Sigmoid colon (tissue), 7 donors: ENCODE measurements around the gene CMTR1. TPM values are rescaled to one million over a fixed set of nuclear protein-coding genes. Genes with fewer than 3 reads are reported as not detected.
"Not testable (repeated sequence)": the region's sequence is repeated elsewhere in the genome, so short reads cannot be mapped to it uniquely, and the experiment has no call there.

Experiments
- DNase-seq: peaks from one replicate; pipeline ENCODE4 v3.0.0-alpha.2; 2019
- H3K27ac ChIP-seq, 4 donors: fragments of 200-600 bp; sonication (generic); one replicate each; pipeline ENCODE4 v1.5.1; 2016 to 2019; ENCODE audit warnings: mild to moderate bottlenecking in 1 of 4
- H3K27me3 ChIP-seq, 3 donors: fragments of 200-600 bp; sonication (generic); one replicate each; pipeline ENCODE4 v1.5.1; 2019; ENCODE audit warnings: mild to moderate bottlenecking in 1 of 3
- H3K36me3 ChIP-seq, 4 donors: fragments of 200-600 bp; sonication (generic); one replicate each; pipeline ENCODE4 v1.5.1; 2016 to 2019
- H3K4me1 ChIP-seq, 4 donors: fragments of 200-600 bp; sonication (generic); one replicate each; pipeline ENCODE4 v1.5.1; 2017 to 2019
- H3K4me3 ChIP-seq, 4 donors: fragments of 200-600 bp; sonication (generic); one replicate each; pipeline ENCODE4 v1.5.1; 2017 to 2019; ENCODE audit warnings: mild to moderate bottlenecking in 2 of 4, moderate library complexity in 1 of 4
- H3K9me3 ChIP-seq, 4 donors: fragments of 200-600 bp in 3 of 4; sonication (generic) in 3 of 4; one replicate each; pipeline versions ENCODE4 v1.5.1 to v1.6.1; 2013 to 2019
- CTCF ChIP-seq, 4 experiments: fragments of 450-650 bp in 3 of 4; fragments of 200-600 bp in 1 of 4; IDR thresholded peaks; one replicate each; pipeline ENCODE4 v1.5.1; 2016 to 2019; ENCODE audit warnings: antibody characterized with exemption in 4 of 4, mild to moderate bottlenecking in 3 of 4, moderate library complexity in 2 of 4
- EP300 ChIP-seq, 4 donors: sonication (generic); formaldehyde crosslinking; IDR thresholded peaks; one replicate each; pipeline ENCODE4 v1.6.1; 2017; ENCODE audit warnings: antibody characterized with exemption in 4 of 4
- POLR2A ChIP-seq, 2 donors: fragments of 450-650 bp; IDR thresholded peaks; one replicate each; pipeline ENCODE4 v1.6.1; 2016; ENCODE audit warnings: antibody characterized with exemption in 2 of 2, mild to moderate bottlenecking in 2 of 2, moderate library complexity in 2 of 2
- POLR2AphosphoS5 ChIP-seq, 4 donors: sonication (generic); formaldehyde crosslinking; IDR thresholded peaks; one replicate each; pipeline ENCODE4 v1.6.1; 2017; ENCODE audit warnings: antibody characterized with exemption in 4 of 4
- WGBS, 2 donors: extraction: QIAGEN DNeasy Blood & Tissue Kit; methylation state at CpG; one replicate each; pipeline ENCODE4 v1.1.7; 2013; 5-methylcytosine and 5-hydroxymethylcytosine counted together
- intact Hi-C: fragments of 100-400 bp; cut with DNase I; formaldehyde crosslinking; loops from one replicate; pipeline ENCODE4 v1.15.1; 2023
- polyA plus RNA-seq, 3 donors: library from polyadenylated mRNA; stranded (reverse); fragments of 200-250 nt; gene quantifications; one replicate each; pipeline ENCODE4 v1.2.3, GENCODE V29; 2013
- total RNA-seq, 4 donors: library from RNA; depleted of rRNA; stranded (reverse); fragments of >200 nt; gene quantifications; one replicate each; pipeline ENCODE4 v1.1.0, GENCODE V29; 2016
- donor health status: healthy with polysubstance abuse.
- donor health status: Bipolar disorder and iron deficiency.
- donor health status: healthy.

The CMTR1 gene
- total and polyA plus RNA-seq, 7 donors: 4.2 to 33.5 (median 30.8) TPM

DNA sequence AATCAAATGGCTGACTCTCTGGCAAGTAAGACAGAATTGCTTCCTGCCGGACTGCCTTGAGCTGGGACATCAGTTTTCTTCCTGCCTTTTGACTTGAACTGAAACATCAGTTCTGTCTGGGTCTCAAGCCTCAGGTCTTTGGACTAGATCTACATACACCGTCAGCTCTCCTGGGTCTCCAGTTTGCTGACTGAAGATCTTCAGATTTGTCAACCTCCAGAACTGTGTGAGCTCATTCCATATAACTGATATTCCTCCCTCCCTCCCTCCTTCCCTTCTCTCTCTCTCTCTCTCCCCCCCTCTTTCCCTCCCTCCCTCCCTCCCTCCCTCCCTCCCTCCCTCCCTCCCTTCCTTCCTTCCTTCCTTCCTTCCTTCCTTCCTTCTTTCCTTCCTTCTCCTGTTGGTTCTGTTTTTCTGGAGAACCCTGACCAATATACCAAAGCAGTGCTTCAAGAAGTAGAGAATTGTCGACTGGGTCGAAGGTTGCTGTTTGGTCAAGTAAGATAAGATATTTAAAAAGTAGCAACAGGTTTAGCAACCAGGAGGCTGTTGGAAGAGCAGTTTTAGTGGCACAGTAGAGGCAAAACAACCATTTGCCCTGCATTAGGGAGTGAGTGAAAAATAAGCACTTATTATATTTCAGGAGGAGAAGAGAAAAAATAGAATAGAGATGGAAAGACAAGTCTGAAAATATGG lies 33.1 kb upstream of the CMTR1 start:
- 50 to 61% methylated on average over 4 of the region's 4 CpGs for WGBS, 2 donors
- H3K4me1 ChIP-seq: no peaks in the 10 kb centered on the region
- TF ChIP-seq CTCF (IDR thresholded peaks at IDR 0.05) (no peak), POLR2A (IDR thresholded peaks at IDR 0.05) (no peak), POLR2AphosphoS5 (IDR thresholded peaks at IDR 0.05) (no peak)

GRCh38 chr6:37401658-37402057 lies 31.4 kb upstream of the CMTR1 start:
- H3K36me3 ChIP-seq, H3K27ac ChIP-seq, H3K4me3 ChIP-seq, intact Hi-C loops, DNase-seq, H3K9me3 ChIP-seq, H3K27me3 ChIP-seq, H3K4me1 ChIP-seq: not testable (repeated sequence)

More for the DNA sequence above, 33.1 kb upstream of the CMTR1 start:
- Histone ChIP-seq H3K27me3 (no peaks in the 10 kb centered on the region), H3K9me3 (no peaks in the 10 kb centered on the region), H3K27ac (no peak overlapping the region), H3K4me3 (no peak overlapping the region), H3K36me3 (no peaks in the 10 kb centered on the region)
- DNase-seq: no peak
- intact Hi-C loops: no loop called here

DNA sequence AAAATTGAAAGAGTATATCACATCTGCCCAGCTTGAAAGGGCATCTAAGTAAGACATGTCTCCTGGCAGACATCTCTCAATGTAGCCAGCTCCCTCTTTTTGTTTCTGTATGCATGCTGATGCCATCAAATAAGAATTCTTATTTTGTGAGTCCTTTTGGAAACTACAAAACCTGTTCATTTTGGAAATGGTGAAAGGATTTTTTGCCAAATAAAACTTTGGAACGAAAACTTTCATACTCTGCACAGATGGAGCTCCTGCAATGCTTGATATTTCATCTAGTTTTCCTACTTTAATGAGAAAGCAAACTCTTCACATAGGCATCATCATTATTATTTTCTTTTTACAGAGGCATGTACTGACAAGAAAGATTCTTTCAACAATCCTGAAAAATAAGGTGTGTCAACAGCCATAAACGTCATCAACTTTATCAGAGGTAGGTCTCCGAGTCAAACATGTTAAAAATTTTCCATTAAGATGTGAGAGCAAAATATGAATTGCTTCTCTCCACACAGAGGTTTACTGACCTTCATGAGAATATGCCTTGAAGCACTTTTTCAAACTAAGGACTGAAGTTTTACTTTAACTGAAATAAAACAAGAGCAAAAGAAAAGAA lies 26.2 kb upstream of the CMTR1 start:
- intact Hi-C loops: no loop called here
- 50 to 68% methylated on average over 3 of the region's 3 CpGs for WGBS, 2 donors
- TF ChIP-seq EP300 (IDR thresholded peaks at IDR 0.05) (no peak), CTCF (IDR thresholded peaks at IDR 0.05) (no peak), POLR2AphosphoS5 (IDR thresholded peaks at IDR 0.05) (no peak), POLR2A (IDR thresholded peaks at IDR 0.05) (no peak)

GRCh38 chr6:37407948-37408347 lies 25.1 kb upstream of the CMTR1 start:
- no peak overlapping the region for H3K4me3 ChIP-seq
- WGBS, 2 donors: 78 to 79% methylated on average over 5 of the region's 5 CpGs
- no peaks in the 10 kb centered on the region for H3K36me3 ChIP-seq
- intact Hi-C loops: no loop called here
- H3K27me3 ChIP-seq: no peaks in the 10 kb centered on the region
- no peaks in the 10 kb centered on the region for H3K4me1 ChIP-seq
- H3K9me3 ChIP-seq: no peaks in the 10 kb centered on the region
- DNase-seq: no peak
- TF ChIP-seq POLR2A (IDR thresholded peaks at IDR 0.05) (no peak), POLR2AphosphoS5 (IDR thresholded peaks at IDR 0.05) (no peak), CTCF (IDR thresholded peaks at IDR 0.05) (no peak), EP300 (IDR thresholded peaks at IDR 0.05) (no peak)
- H3K27ac ChIP-seq: no peak overlapping the region

More for the DNA sequence above, 26.2 kb upstream of the CMTR1 start:
- no peaks in the 10 kb centered on the region for H3K4me1 ChIP-seq
- DNase-seq: no peak
- no peaks in the 10 kb centered on the region for H3K9me3 ChIP-seq
- H3K27ac ChIP-seq: no peak overlapping the region
- H3K36me3 ChIP-seq: no peaks in the 10 kb centered on the region
- H3K27me3 ChIP-seq: no peaks in the 10 kb centered on the region
- H3K4me3 ChIP-seq: no peak overlapping the region

DNA sequence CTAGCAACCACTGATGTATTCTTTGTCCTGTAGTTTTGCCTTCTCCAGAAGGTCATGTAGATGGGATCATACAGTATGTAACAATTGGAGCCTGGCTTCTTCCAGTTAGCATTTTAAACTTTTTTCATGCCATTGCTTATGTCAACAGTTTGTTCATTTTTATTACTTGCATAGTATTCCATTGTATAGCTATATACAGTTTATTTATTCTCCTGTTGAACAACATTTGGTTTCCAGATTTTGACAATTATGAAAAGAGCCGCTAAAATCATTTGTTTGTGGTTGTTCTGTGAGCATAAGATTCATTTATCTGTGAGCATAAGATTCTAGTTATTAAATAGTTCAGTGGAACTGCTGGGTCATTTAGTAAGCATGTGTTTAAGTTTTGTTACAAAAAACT lies 23.5 kb upstream of the CMTR1 start:
- no peaks in the 10 kb centered on the region for H3K36me3 ChIP-seq
- no peaks in the 10 kb centered on the region for H3K27me3 ChIP-seq
- no peak overlapping the region for H3K4me3 ChIP-seq
- H3K9me3 ChIP-seq: no peaks in the 10 kb centered on the region
- DNase-seq: no peak
- TF ChIP-seq POLR2AphosphoS5 (IDR thresholded peaks at IDR 0.05): no peak
- no peak for TF ChIP-seq POLR2A (IDR thresholded peaks at IDR 0.05)
- no peak for TF ChIP-seq CTCF (IDR thresholded peaks at IDR 0.05)
- TF ChIP-seq EP300 (IDR thresholded peaks at IDR 0.05): no peak
- H3K27ac ChIP-seq: no peak overlapping the region
- WGBS, 2 donors: 92 to 96% methylated on average over 1 of the region's 1 CpG
- intact Hi-C loops: no loop called here
- no peaks in the 10 kb centered on the region for H3K4me1 ChIP-seq
